ENCODE data around the gene CLCN7.

GRCh38 chr16:1436731-1437355, 38.0 kb downstream of the CLCN7 start:
- no peak for TF ChIP-seq CTCF (IDR thresholded peaks at IDR 0.05 in 2 of 3, conservative IDR thresholded peaks at IDR 0.05 in 1 of 3; ENCODE audit: borderline replicate concordance in 1 of 3, insufficient read depth in 1 of 3, low read depth in 2 of 3, low read length in 2 of 3)
- no peak for TF ChIP-seq POLR2A (IDR thresholded peaks at IDR 0.05; ENCODE audit: borderline replicate concordance, extremely low read depth, insufficient read depth, insufficient read length)
- TF ChIP-seq REST (IDR thresholded peaks at IDR 0.05; ENCODE audit: low read depth) = no peak
- TF ChIP-seq EZH2 (IDR thresholded peaks at IDR 0.05) = no peak
- no peak for TF ChIP-seq EZH2phosphoT487 (IDR thresholded peaks at IDR 0.05; ENCODE audit: borderline replicate concordance)
- no peak for TF ChIP-seq YY1 (IDR thresholded peaks at IDR 0.05; ENCODE audit: extremely low read depth, insufficient replicate concordance, low read depth, low read length)
- TF ChIP-seq POLR2AphosphoS5 (IDR thresholded peaks at IDR 0.05; ENCODE audit: low read depth, low read length) = no peak
- TF ChIP-seq SRF (IDR thresholded peaks at IDR 0.05; ENCODE audit: low read depth) = no peak
- no peak for TF ChIP-seq JUND (IDR thresholded peaks at IDR 0.05)
- TF ChIP-seq EGR1 (IDR thresholded peaks at IDR 0.05; ENCODE audit: low read depth) = no peak
